Breast epithelium (tissue), 4 donors: Measurements from ENCODE around the gene CBFA2T3. TPM values are rescaled to one million over a fixed set of nuclear protein-coding genes. Genes with fewer than 3 reads are reported as not detected.
A peak's percentile ranks its signal among the peaks of the same experiment; 100 is the strongest.

ENCODE experiments used
- DNase-seq, 2 donors: peaks; one replicate each; pipeline ENCODE4 v3.0.0-alpha.2; 2019; ENCODE audit warnings: low spot score in 2 of 2
- H3K27ac ChIP-seq, 2 donors: fragments of 200-600 bp; sonication (generic) in 1 of 2; one replicate each; pipeline ENCODE4 v1.5.1; 2016 to 2019; ENCODE audit warnings: mild to moderate bottlenecking in 1 of 2
- H3K27me3 ChIP-seq, 2 donors: fragments of 200-600 bp; sonication (generic) in 1 of 2; one replicate each; pipeline versions ENCODE4 v1.5.1 to v1.6.0; 2017 to 2019; ENCODE audit warnings: control low read depth in 1 of 2, mild to moderate bottlenecking in 1 of 2
- H3K36me3 ChIP-seq: fragments of 200-600 bp; one replicate; pipeline ENCODE4 v1.5.1; 2019
- H3K4me1 ChIP-seq, 2 donors: fragments of 200-600 bp; sonication (generic); one replicate each; pipeline ENCODE4 v1.5.1; 2016 to 2019; ENCODE audit warnings: control low read depth in 1 of 2
- H3K4me3 ChIP-seq, 3 donors: fragments of 200-600 bp; sonication (generic); 1 replicate in 2 of 3; 2 replicates in 1 of 3; pipeline ENCODE4 v1.5.1; 2016 to 2019; ENCODE audit warnings: mild to moderate bottlenecking in 3 of 3, moderate library complexity in 2 of 3
- H3K9me3 ChIP-seq, 2 donors: fragments of 200-600 bp; sonication (generic) in 1 of 2; one replicate each; pipeline ENCODE4 v1.5.1; 2016 to 2019; ENCODE audit warnings: control low read depth in 1 of 2
- POLR2A ChIP-seq: fragments of 450-650 bp; IDR thresholded peaks from one replicate; pipeline ENCODE4 v1.6.1; 2016; ENCODE audit warnings: antibody characterized with exemption, mild to moderate bottlenecking, moderate library complexity
- POLR2AphosphoS5 ChIP-seq, 3 donors: sonication (generic); formaldehyde crosslinking; IDR thresholded peaks; one replicate each; pipeline ENCODE4 v1.6.1; 2017; ENCODE audit warnings: antibody characterized with exemption in 3 of 3
- intact Hi-C: fragments of 100-400 bp; cut with DNase I; formaldehyde crosslinking; loops from one replicate; pipeline ENCODE4 v1.15.1; 2023; ENCODE audit warnings: low total_unique reads
- total RNA-seq, 3 donors: library from RNA; depleted of rRNA; stranded (reverse); fragments of >200 nt; gene quantifications; one replicate each; pipeline ENCODE4 v1.1.0, GENCODE V29; 2016
- TF ChIP-seq, protein P1 (sequence below), 3 donors: fragments of 450-650 bp; IDR thresholded peaks; one replicate each; pipeline ENCODE4 v1.5.1; 2016 to 2017; ENCODE audit warnings: antibody characterized with exemption in 3 of 3, mild to moderate bottlenecking in 3 of 3, moderate library complexity in 3 of 3

Gene CBFA2T3
- total RNA-seq, 3 donors from 2014 or later, result 0.64 to 2.3 (median 0.88) TPM

DNA sequence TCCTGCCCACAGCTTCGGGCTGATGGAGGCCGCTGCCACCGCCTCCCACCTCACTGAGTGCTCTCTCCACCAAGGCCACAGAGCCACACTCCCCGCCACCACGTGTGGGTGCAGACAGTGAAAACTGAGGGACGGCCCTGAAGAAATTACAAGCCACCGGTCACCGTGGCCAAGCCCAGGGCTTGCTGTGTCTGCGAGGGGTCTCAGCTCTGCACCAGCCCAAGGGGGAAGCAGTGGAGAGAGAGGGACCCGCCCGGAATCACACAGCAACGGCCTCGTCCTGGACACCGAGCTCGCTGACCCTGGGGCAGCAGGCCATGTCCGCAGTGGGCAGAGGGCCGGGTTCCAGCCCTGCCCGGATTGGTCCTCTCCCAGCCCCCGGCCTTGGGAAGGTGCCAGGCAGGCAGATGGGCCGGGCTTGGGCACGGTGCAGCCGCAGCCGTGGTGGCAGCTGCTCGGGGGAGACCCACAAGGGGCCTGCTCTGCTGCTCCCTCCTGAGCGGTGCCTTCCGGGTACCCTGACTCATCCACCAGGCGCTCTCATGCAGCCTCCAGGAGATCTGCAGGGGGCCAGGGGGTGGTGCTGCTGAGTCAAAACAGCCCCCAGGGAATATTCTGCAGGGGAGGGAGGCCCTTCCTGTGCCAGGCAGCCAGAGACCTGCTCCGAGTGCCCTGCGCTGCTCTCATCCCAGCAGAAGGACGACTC, 52.0 kb downstream of the CBFA2T3 start:
- DNase-seq, result no peak
- H3K27ac ChIP-seq, result no peak overlapping the region
- H3K4me1 ChIP-seq, result peaks cover 3 to 10% of the 10 kb centered on the region in 2 donors
- peaks cover 0 to 11% of the 10 kb centered on the region in 2 donors for H3K27me3 ChIP-seq
- TF ChIP-seq, protein P1, sequence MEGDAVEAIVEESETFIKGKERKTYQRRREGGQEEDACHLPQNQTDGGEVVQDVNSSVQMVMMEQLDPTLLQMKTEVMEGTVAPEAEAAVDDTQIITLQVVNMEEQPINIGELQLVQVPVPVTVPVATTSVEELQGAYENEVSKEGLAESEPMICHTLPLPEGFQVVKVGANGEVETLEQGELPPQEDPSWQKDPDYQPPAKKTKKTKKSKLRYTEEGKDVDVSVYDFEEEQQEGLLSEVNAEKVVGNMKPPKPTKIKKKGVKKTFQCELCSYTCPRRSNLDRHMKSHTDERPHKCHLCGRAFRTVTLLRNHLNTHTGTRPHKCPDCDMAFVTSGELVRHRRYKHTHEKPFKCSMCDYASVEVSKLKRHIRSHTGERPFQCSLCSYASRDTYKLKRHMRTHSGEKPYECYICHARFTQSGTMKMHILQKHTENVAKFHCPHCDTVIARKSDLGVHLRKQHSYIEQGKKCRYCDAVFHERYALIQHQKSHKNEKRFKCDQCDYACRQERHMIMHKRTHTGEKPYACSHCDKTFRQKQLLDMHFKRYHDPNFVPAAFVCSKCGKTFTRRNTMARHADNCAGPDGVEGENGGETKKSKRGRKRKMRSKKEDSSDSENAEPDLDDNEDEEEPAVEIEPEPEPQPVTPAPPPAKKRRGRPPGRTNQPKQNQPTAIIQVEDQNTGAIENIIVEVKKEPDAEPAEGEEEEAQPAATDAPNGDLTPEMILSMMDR (IDR thresholded peaks at IDR 0.05), result peak in 1 of 3 donors; percentile 10
- TF ChIP-seq POLR2AphosphoS5 (IDR thresholded peaks at IDR 0.05), result no peak
- TF ChIP-seq POLR2A, result no peak
- H3K9me3 ChIP-seq, result peaks cover 0 to 2% of the 10 kb centered on the region in 2 donors
- intact Hi-C loops, result no loop called here
- no peak overlapping the region for H3K4me3 ChIP-seq
- H3K36me3 ChIP-seq, result no peaks in the 10 kb centered on the region

DNA sequence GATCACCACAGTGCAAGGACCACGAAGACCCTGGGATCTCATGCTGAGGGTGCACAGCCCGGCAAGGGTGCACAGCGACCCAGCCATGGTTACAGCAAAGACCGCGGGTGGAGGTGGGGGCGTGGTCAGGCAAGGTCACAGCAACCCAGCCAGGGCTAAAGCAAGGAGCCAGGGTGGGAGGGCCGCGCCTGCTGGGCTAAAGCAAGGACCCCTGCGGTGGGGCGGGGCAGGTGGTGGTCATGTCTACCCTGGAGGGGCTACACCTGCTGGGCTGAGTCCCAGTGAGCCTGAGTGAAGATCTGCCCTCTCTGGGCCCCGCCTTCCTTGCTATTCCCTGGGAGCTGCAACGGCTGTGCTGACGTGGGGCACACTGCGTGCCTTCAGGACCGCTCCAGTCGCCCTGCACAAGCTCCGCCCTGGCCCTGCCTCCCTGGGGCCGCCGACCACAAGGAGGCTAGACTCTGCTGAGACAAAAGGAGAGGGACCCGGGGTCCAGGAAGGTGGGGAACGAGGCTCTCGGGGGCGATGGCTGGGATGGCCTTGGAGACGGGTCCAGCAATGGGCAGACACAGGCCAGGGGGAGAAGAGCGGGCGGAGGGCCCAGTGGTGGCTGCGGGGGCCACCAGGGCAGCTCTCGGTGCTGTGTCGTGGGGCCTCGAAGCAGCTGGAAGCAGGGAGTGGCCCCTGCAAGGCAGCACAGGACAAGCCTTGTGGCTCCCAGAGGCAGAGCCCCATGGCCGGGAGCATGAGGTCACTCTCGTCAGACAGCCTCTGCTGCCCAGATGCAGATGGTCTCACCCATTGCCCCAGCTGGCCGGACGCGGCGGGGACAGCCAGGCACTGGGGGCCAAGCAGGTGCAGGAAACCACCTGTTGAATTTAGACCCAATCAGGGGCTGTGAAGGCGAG, 52.8 kb downstream of the CBFA2T3 start:
- no peak overlapping the region for H3K4me3 ChIP-seq
- H3K36me3 ChIP-seq, result no peaks in the 10 kb centered on the region
- H3K4me1 ChIP-seq, result peaks cover 3 to 10% of the 10 kb centered on the region in 2 donors
- TF ChIP-seq POLR2A (no peak), POLR2AphosphoS5 (IDR thresholded peaks at IDR 0.05) (no peak)
- TF ChIP-seq, protein P1 (IDR thresholded peaks at IDR 0.05), result no peak
- peaks cover 3 to 10% of the 10 kb centered on the region in 2 donors for H3K9me3 ChIP-seq
- peaks cover 0 to 11% of the 10 kb centered on the region in 2 donors for H3K27me3 ChIP-seq
- intact Hi-C loops, result no loop called here
- DNase-seq, result no peak
- no peak overlapping the region for H3K27ac ChIP-seq

DNA sequence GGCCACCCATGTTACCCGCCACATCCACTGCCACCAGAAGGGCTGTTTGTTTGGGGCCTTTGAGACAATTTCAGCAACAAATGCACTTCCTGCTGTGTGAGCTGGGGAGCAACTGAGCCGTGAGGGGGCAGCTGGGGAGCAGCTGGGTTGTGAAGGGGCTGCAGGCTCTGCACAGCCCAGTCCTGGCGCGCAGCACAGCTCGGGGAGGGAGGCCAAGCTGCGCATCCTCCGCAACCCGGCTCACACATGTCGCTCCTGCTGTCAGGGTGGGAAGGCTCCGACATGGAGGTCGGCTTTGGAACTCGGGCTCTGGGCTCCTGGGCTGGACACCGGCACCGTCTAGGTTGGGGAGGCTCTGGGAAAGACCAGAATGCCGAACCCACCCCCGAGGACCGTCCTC, 53.6 kb downstream of the CBFA2T3 start:
- H3K27ac ChIP-seq, result no peak overlapping the region
- TF ChIP-seq POLR2A (no peak), POLR2AphosphoS5 (IDR thresholded peaks at IDR 0.05) (no peak)
- TF ChIP-seq, protein P1 (IDR thresholded peaks at IDR 0.05), result no peak
- H3K4me3 ChIP-seq, result no peak overlapping the region
- peaks cover 0 to 11% of the 10 kb centered on the region in 2 donors for H3K27me3 ChIP-seq
- H3K9me3 ChIP-seq, result peaks cover 3 to 10% of the 10 kb centered on the region in 2 donors
- H3K4me1 ChIP-seq, result peaks cover 3 to 10% of the 10 kb centered on the region in 2 donors
- DNase-seq, result no peak
- intact Hi-C loops, result no loop called here
- no peaks in the 10 kb centered on the region for H3K36me3 ChIP-seq

DNA sequence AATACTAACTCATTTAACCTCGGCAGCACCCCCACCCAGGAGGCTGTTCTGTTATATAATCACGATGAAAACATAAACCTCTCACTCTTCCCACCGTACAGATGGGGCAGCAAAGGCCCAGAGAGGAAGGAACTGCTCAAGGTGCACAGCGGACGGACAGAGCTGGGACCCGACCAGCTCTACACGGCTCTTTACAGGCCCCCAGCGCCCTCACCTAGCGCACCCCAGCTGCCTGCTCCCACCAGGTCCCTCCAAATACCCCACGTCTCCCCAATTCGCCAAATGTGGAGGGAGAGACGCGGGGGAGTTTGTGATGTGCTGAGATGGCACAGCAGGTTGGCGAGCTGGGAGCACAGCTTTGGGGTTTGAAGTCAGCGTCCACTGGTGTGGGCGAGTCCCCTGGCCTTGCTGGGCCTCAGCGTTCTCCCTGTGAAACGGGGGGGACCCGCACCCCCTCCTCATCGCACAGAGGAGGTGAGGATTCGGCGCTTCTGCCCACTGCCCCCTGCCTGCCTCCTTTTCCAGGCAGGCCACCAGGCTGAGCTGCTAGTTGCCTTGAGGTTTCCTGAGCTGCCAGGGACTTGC, 54.1 kb downstream of the CBFA2T3 start:
- Histone ChIP-seq H3K27ac (peak overlapping the region in 1 of 2 donors; percentile 77), H3K4me1 (peaks cover 3 to 10% of the 10 kb centered on the region in 2 donors), H3K4me3 (no peak overlapping the region), H3K36me3 (no peaks in the 10 kb centered on the region), H3K9me3 (peaks cover 3 to 10% of the 10 kb centered on the region in 2 donors), H3K27me3 (peaks cover 0 to 9% of the 10 kb centered on the region in 2 donors)
- DNase-seq, result no peak
- TF ChIP-seq POLR2A (no peak), POLR2AphosphoS5 (IDR thresholded peaks at IDR 0.05) (no peak)
- TF ChIP-seq, protein P1 (IDR thresholded peaks at IDR 0.05), result no peak
- intact Hi-C loops, result no loop called here
